Measurements from ENCODE around the gene PCDHAC2. TPM values are rescaled to one million over a fixed set of nuclear protein-coding genes. Genes with fewer than 3 reads are reported as not detected.

The PCDHAC2 gene
- polyA plus RNA-seq, 1 donor from 2014 or later = not detected

DNA sequence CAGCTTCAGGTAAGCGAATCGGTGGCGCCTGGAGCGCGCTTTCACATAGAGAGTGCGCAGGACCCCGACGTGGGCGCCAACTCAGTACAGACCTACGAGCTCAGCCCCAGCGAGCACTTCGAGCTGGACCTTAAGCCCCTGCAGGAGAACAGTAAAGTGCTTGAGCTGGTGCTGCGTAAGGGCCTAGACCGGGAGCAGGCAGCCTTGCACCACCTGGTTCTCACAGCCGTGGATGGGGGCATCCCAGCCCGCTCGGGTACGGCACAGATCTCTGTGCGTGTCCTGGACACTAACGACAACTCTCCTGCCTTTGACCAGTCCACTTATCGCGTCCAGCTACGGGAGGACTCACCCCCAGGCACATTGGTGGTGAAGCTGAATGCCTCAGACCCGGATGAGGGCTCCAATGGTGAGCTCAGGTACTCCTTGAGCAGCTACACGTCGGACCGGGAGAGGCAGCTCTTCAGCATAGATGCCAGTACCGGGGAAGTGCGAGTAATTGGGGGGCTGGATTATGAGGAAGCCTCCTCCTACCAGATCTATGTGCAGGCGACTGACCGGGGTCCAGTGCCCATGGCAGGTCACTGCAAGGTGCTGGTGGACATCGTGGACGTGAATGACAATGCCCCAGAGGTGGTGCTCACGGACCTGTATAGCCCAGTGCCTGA is 1.1 kb downstream of the PCDHAC2 start:
- H3K36me3 Mint-ChIP-seq = no peaks in the 10 kb centered on the region
- no peak overlapping the region for H3K4me3 Mint-ChIP-seq
- H3K27me3 Mint-ChIP-seq = peaks cover 17% of the 10 kb centered on the region
- no peaks in the 10 kb centered on the region for H3K9me3 Mint-ChIP-seq
- H3K4me1 Mint-ChIP-seq = no peaks in the 10 kb centered on the region
- no peak overlapping the region for H3K27ac Mint-ChIP-seq

- no peaks in the 10 kb centered on the region for H3K9me3 Mint-ChIP-seq
- H3K4me3 Mint-ChIP-seq = no peak overlapping the region
- no peaks in the 10 kb centered on the region for H3K36me3 Mint-ChIP-seq
- no peak overlapping the region for H3K27ac Mint-ChIP-seq
- H3K27me3 Mint-ChIP-seq = peaks cover 11% of the 10 kb centered on the region
- no peaks in the 10 kb centered on the region for H3K4me1 Mint-ChIP-seq
Observed at GRCh38 chr5:140969880-140970279, 3.6 kb downstream of the PCDHAC2 start.

DNA sequence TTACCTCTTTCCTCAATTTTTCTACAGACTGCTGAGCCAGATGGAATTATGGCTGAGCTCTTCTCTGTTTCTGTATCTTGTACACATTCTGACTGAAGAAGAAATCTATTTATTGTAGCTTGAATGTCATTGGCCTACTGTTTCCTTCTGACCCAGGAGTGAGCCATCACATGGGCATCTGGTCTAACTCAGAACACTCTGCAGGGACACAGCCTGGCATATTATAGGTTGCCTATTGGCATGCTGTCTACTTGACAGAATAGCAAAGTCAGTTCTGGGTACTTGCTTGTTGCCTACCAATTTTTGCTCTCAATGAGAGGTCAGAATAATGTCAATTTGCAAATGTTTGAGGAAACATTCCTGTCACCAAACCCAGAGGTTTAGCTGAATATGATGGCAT is 7.3 kb downstream of the PCDHAC2 start:
- no peak overlapping the region for H3K4me3 Mint-ChIP-seq
- no peaks in the 10 kb centered on the region for H3K36me3 Mint-ChIP-seq
- no peaks in the 10 kb centered on the region for H3K9me3 Mint-ChIP-seq
- H3K4me1 Mint-ChIP-seq = no peaks in the 10 kb centered on the region
- H3K27me3 Mint-ChIP-seq = peaks cover 2% of the 10 kb centered on the region
- no peak overlapping the region for H3K27ac Mint-ChIP-seq

- no peaks in the 10 kb centered on the region for H3K4me1 Mint-ChIP-seq
- H3K36me3 Mint-ChIP-seq = no peaks in the 10 kb centered on the region
- H3K4me3 Mint-ChIP-seq = no peak overlapping the region
- H3K27ac Mint-ChIP-seq = no peak overlapping the region
- no peaks in the 10 kb centered on the region for H3K9me3 Mint-ChIP-seq
- H3K27me3 Mint-ChIP-seq = no peaks in the 10 kb centered on the region
Observed at GRCh38 chr5:140977003-140977402, 10.7 kb downstream of the PCDHAC2 start.

GRCh38 chr5:140978260-140978659 is 12.0 kb downstream of the PCDHAC2 start:
- Mint-ChIP-seq H3K9me3 (no peaks in the 10 kb centered on the region), H3K27ac (no peak overlapping the region), H3K4me1 (no peaks in the 10 kb centered on the region), H3K27me3 (no peaks in the 10 kb centered on the region), H3K4me3 (no peak overlapping the region), H3K36me3 (no peaks in the 10 kb centered on the region)

DNA sequence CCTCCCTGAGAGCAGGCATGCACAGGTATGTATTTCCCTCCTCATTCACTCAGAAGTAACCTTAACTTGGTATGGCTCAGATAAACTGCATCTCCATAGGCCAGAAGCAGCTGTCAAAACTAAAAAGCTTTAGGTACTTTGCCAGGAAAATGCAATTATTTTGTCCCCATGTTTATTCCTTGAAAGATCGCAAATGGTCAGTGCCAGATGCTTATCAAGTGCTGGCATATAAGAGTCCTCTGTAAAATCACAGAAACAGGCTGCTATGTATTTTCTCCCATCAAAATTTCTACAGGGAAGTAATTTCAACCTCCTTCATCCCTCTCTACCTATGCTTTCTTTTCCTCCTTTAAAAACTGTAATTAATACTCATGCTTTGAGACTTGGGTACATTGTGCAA is 12.7 kb downstream of the PCDHAC2 start:
- Mint-ChIP-seq H3K4me1 (no peaks in the 10 kb centered on the region), H3K27me3 (no peaks in the 10 kb centered on the region), H3K36me3 (no peaks in the 10 kb centered on the region), H3K27ac (no peak overlapping the region), H3K9me3 (no peaks in the 10 kb centered on the region), H3K4me3 (no peak overlapping the region)

DNA sequence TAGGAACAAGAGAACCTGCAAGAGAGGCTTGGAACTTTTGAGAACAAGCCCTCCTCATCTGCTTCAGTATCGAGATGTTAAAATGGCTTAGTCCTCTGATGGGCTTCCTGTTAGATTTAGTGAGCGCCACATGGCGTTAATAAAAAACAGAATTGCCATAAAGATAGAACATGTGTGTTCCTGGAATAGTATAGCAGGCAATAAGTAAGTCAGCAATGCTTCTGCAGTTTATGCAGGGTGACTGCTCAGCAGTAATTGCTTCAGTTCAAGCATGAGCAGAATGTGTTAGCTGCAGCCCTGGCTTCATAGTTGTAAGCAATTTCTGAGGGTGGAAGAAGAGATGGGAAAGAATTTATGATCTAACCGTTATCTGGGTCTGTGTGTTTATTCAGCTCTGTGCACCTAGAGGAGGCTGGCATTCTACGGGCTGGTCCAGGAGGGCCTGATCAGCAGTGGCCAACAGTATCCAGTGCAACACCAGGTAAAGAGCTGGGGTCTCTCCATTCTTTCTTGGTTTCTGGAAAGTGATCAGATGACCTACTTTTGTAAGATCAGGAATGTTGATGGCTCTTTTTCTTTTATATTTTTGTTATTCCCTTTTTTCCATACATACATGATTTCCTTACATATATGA is 15.9 kb downstream of the PCDHAC2 start:
- Mint-ChIP-seq H3K36me3 (no peaks in the 10 kb centered on the region), H3K4me1 (no peaks in the 10 kb centered on the region), H3K9me3 (no peaks in the 10 kb centered on the region), H3K27me3 (peaks cover 4% of the 10 kb centered on the region), H3K4me3 (no peak overlapping the region), H3K27ac (no peak overlapping the region)

DNA sequence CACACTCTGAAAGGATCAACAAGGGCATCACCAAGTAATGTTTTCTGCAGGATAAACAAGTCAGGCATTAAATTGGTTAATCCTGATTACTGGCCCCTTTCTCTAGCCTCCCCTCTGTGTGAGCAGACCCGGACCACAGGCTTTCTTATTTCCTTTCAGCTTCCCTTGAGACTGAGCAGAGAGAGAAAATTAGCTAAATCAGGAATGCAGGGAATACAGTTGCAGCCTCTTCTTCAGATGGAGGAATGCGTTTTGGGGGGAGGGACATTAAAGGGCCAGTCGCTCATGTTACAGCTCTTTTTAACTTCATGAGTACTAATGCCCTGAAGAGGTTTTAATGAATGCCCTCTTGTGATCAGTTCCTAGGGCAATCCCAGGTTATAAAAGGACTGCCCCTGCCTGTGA is 19.8 kb downstream of the PCDHAC2 start:
- Mint-ChIP-seq H3K4me1 (no peaks in the 10 kb centered on the region), H3K27me3 (peaks cover 4% of the 10 kb centered on the region), H3K9me3 (no peaks in the 10 kb centered on the region), H3K36me3 (no peaks in the 10 kb centered on the region), H3K4me3 (no peak overlapping the region), H3K27ac (no peak overlapping the region)

DNA sequence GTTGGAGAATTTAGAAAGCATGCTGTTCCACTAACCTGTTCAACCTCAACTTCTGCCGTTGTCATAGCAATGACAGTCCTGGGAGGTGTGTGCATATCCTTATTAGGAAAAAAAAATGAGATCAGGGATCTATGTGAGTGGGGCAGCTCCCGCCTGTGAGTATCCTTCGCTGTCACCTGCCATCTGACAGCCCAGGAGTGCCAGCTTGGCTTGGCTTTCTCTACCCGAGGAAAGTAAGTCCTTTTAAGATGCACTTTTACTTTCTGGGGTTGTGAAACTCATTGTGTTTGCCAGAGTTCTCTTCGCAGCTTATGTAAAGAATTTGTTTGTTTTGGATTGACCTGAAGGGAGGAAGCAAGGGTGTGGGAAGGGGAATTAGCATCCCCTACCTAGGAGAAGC is 21.8 kb downstream of the PCDHAC2 start:
- Mint-ChIP-seq H3K27ac (no peak overlapping the region), H3K9me3 (no peaks in the 10 kb centered on the region), H3K27me3 (peaks cover 4% of the 10 kb centered on the region), H3K36me3 (no peaks in the 10 kb centered on the region), H3K4me3 (no peak overlapping the region), H3K4me1 (no peaks in the 10 kb centered on the region)

DNA sequence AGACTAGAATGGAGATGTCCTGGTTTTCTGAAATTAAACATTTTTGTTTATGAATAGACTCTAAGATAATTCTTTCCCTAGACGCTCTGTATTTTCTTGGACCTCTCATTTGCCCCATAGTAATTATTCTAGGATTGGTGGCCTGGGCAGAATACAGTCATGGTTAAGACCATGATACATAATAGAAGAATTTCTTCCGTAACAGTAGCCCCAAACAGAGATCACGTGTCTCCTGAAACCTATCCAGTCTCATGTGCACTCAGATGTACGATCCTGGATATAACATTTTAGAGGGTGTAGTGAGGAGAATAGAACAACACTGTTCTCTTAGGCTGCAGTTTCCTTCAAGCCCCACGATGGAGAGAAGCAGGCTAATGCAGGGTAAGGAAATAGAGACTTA is 22.3 kb downstream of the PCDHAC2 start:
- Mint-ChIP-seq H3K4me3 (no peak overlapping the region), H3K36me3 (no peaks in the 10 kb centered on the region), H3K9me3 (no peaks in the 10 kb centered on the region), H3K27me3 (peaks cover 4% of the 10 kb centered on the region), H3K27ac (no peak overlapping the region), H3K4me1 (no peaks in the 10 kb centered on the region)

- Mint-ChIP-seq H3K27ac (no peak overlapping the region), H3K27me3 (peaks cover 4% of the 10 kb centered on the region), H3K4me3 (no peak overlapping the region), H3K36me3 (no peaks in the 10 kb centered on the region), H3K4me1 (no peaks in the 10 kb centered on the region), H3K9me3 (no peaks in the 10 kb centered on the region)
Observed at GRCh38 chr5:140989254-140990020, 23.2 kb downstream of the PCDHAC2 start.

DNA sequence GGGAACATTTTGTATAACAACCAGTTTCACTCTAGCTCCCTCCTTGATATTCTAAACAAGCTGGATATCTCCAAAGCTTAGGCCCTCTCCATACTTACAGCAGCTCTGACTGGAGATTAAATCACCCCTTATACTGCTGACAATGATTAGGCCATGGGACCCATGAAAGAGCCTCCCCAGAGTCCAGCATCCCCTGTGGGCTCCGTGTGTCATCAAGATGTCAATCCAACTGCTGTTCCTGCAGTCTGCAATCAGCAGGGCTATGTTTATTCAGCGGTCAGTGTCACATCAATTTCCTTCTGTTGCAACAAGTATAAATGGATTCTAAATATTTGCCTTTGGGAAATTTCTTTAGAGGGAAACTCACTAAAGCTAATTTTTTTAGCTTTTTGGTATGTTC is 26.6 kb downstream of the PCDHAC2 start:
- no peak overlapping the region for H3K27ac Mint-ChIP-seq
- H3K4me1 Mint-ChIP-seq = no peaks in the 10 kb centered on the region
- H3K4me3 Mint-ChIP-seq = no peak overlapping the region

GRCh38 chr5:140996060-140996459 is 29.8 kb downstream of the PCDHAC2 start:
- H3K27me3 Mint-ChIP-seq = no peaks in the 10 kb centered on the region
- H3K9me3 Mint-ChIP-seq = peaks cover 0 to 3% (median 1%) of the 10 kb centered on the region in 3 donors
- no peaks in the 10 kb centered on the region for H3K4me1 Mint-ChIP-seq
- H3K27ac Mint-ChIP-seq = no peak overlapping the region
- no peak overlapping the region for H3K4me3 Mint-ChIP-seq
- no peaks in the 10 kb centered on the region for H3K36me3 Mint-ChIP-seq

More for the DNA sequence above, 26.6 kb downstream of the PCDHAC2 start:
- H3K9me3 Mint-ChIP-seq = peaks cover 0 to 3% (median 0%) of the 10 kb centered on the region in 3 donors
- H3K27me3 Mint-ChIP-seq = no peaks in the 10 kb centered on the region
- H3K36me3 Mint-ChIP-seq = no peaks in the 10 kb centered on the region

DNA sequence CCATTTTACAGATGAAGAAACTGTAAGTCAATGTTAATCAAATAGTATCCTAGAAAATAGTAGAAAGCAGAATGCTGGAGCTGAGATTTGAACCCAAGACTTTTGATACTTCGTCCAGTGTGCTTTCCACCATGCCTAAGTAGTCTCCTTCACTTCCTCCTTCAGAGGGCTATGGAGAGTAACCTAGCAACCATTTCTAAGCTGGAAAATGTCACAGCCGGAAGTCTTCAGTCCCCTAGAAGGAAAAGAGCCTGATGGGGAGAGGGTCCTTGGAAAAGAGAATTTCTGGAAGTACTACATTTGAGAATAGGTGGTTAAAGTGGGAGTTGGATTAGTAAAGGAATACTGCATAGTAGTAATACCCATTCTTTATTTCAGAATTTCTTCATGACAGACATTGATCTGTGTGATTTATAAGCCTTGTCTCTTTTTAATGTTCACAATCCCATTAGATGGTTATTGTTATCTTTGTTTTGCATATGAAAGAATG is 32.7 kb downstream of the PCDHAC2 start:
- Mint-ChIP-seq H3K9me3 (peaks cover 0 to 4% (median 1%) of the 10 kb centered on the region in 3 donors), H3K27me3 (peaks cover 18% of the 10 kb centered on the region), H3K27ac (no peak overlapping the region), H3K4me1 (peaks cover 0 to 8% (median 4%) of the 10 kb centered on the region in 3 donors), H3K36me3 (no peaks in the 10 kb centered on the region), H3K4me3 (no peak overlapping the region)

DNA sequence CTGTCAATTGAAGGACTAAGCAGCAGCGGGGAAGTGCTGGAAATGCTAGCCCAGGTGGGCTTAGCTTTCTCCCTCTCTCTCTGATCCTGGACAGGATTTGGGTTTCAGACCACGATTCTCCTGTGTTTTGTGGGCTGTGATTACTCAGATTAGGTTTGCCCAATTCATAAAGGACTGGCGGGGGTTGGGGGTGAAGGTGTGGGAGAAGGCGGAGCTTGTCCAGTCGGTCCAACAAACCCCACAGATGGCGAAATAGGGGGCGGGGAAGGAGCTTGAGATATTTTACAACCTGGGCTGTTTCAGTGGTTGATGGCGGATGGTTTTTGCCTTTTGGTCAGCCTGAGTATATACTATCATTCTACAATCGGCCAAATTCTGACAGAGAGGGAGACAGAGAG is 35.2 kb downstream of the PCDHAC2 start:
- Mint-ChIP-seq H3K27me3 (peaks cover 19% of the 10 kb centered on the region), H3K36me3 (no peaks in the 10 kb centered on the region), H3K9me3 (peaks cover 0 to 6% (median 4%) of the 10 kb centered on the region in 3 donors), H3K4me1 (peaks cover 0 to 8% (median 4%) of the 10 kb centered on the region in 3 donors), H3K4me3 (no peak overlapping the region), H3K27ac (no peak overlapping the region)

Measured in IgD-negative memory B cell (primary cell).